Ramos (cell line): ENCODE measurements around the gene ATP13A1.

Source experiments
- in situ Hi-C: fragments of 300-500 bp; cut with MboI; formaldehyde crosslinking; loops from one replicate; pipeline ENCODE4 v1.14.3; 2022; ENCODE audit warnings: low sequenced_read_pairs; ENCODE audit not compliant: unreplicated experiment

The ATP13A1 gene

GRCh38 chr19:19597809-19598306 lies 65.6 kb downstream of the ATP13A1 start:
- in situ Hi-C loops = no loop called here
